Activated B cell treated with CpG ODN at 0.5 μM for 24 hours (primary cell): ENCODE measurements around the gene SETMAR. TPM values are rescaled to one million over a fixed set of nuclear protein-coding genes. Genes with fewer than 3 reads are reported as not detected.

Experiments used
- ATAC-seq: fragments of 200-7000 bp; cut with Tn5 transposase; one replicate; pipeline ENCODE4 v1.10.0; 2021; ENCODE audit warnings: low read depth, mild to moderate bottlenecking, moderate library complexity
- CTCF ChIA-PET: fragments of 350-600 bp; sonication (Branson Sonifier 250); formaldehyde crosslinking; loops from one replicate; lab custom pipeline; 2021; ENCODE audit warnings: antibody characterized with exemption; lab: Charles Lee
- POLR2A ChIA-PET: fragments of 350-600 bp; sonication (Branson Sonifier 250); formaldehyde crosslinking; loops from one replicate; lab custom pipeline; 2021; ENCODE audit warnings: antibody characterized with exemption; lab: Charles Lee
- DNase-seq: peaks from one replicate; pipeline ENCODE4 v3.0.0; 2022
- H3K27ac Mint-ChIP-seq: one replicate; pipeline ENCODE4 v1.8.0; 2020; ENCODE audit warnings: mixed read lengths
- H3K27me3 Mint-ChIP-seq: one replicate; pipeline ENCODE4 v1.8.0; 2021; ENCODE audit warnings: mixed read lengths
- H3K36me3 Mint-ChIP-seq: one replicate; pipeline ENCODE4 v1.8.0; 2021; ENCODE audit warnings: low read depth, mixed read lengths
- H3K4me1 Mint-ChIP-seq: one replicate; pipeline ENCODE4 v1.8.0; 2021; ENCODE audit warnings: mixed read lengths
- H3K4me3 Mint-ChIP-seq: one replicate; pipeline ENCODE4 v1.8.0; 2020; ENCODE audit warnings: mild to moderate bottlenecking, mixed read lengths
- H3K9me3 Mint-ChIP-seq: one replicate; pipeline ENCODE4 v1.8.0; 2020; ENCODE audit warnings: mixed read lengths
- intact Hi-C: fragments of 100-400 bp; cut with micrococcal nuclease; formaldehyde crosslinking; loops from one replicate; pipeline ENCODE4 v1.15.1; 2024
- total RNA-seq: library from RNA; stranded (reverse); gene quantifications from 2 replicates; pipeline ENCODE4 v1.2.3, GENCODE V29; 2022
- TF ChIP-seq, protein P1 (sequence below): fragments of 200-600 bp; IDR thresholded peaks from one replicate; pipeline ENCODE4 v1.8.0; 2022; ENCODE audit warnings: antibody characterized with exemption, mild to moderate bottlenecking

Gene SETMAR
- total RNA-seq, 1 donor from 2014 or later, result 11.4 TPM

GRCh38 chr3:4310971-4311370 lies 7.8 kb downstream of the SETMAR start:
- Mint-ChIP-seq H3K27me3 (no peaks in the 10 kb centered on the region), H3K9me3 (no peaks in the 10 kb centered on the region), H3K4me3 (no peak overlapping the region), H3K36me3 (peaks cover 27% of the 10 kb centered on the region), H3K4me1 (no peaks in the 10 kb centered on the region), H3K27ac (no peak overlapping the region)
- ChIA-PET POLR2A (no interaction called here), CTCF (interaction anchor here (1.0 kb wide), 1 partner anchor 10 kb away, joined by 3 read pairs; no protein-coding TSS in a partner anchor)
- intact Hi-C loops, result no loop called here
- TF ChIP-seq, protein P1, sequence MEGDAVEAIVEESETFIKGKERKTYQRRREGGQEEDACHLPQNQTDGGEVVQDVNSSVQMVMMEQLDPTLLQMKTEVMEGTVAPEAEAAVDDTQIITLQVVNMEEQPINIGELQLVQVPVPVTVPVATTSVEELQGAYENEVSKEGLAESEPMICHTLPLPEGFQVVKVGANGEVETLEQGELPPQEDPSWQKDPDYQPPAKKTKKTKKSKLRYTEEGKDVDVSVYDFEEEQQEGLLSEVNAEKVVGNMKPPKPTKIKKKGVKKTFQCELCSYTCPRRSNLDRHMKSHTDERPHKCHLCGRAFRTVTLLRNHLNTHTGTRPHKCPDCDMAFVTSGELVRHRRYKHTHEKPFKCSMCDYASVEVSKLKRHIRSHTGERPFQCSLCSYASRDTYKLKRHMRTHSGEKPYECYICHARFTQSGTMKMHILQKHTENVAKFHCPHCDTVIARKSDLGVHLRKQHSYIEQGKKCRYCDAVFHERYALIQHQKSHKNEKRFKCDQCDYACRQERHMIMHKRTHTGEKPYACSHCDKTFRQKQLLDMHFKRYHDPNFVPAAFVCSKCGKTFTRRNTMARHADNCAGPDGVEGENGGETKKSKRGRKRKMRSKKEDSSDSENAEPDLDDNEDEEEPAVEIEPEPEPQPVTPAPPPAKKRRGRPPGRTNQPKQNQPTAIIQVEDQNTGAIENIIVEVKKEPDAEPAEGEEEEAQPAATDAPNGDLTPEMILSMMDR, result no peak
- no peak for DNase-seq
- ATAC-seq, result no peak

DNA sequence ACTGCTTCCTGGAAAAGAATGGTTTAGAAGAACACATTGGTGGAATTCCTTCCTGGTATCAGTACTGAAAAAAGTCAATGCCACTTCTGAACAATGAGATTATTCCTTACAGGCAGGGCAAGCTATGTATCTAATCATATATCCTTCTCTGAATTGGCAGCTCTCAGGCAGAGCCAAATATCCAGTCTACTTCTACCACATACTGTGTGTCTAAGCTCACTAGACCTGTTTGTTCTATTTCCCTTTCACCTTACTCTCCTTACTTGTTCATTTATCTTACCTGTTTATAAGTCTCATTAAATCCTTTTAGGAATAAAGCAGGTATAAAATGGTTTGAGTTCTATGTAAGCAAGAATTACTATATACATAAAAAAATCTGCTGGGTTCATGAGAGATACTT lies 8.3 kb downstream of the SETMAR start:
- Mint-ChIP-seq H3K4me1 (no peaks in the 10 kb centered on the region), H3K9me3 (no peaks in the 10 kb centered on the region), H3K36me3 (peaks cover 31% of the 10 kb centered on the region), H3K4me3 (no peak overlapping the region), H3K27ac (no peak overlapping the region), H3K27me3 (no peaks in the 10 kb centered on the region)
- TF ChIP-seq, protein P1, result no peak
- CTCF ChIA-PET, result no interaction called here
- DNase-seq, result no peak
- POLR2A ChIA-PET, result no interaction called here
- intact Hi-C loops, result no loop called here
- ATAC-seq, result no peak

- Mint-ChIP-seq H3K27me3 (no peaks in the 10 kb centered on the region), H3K36me3 (peaks cover 27% of the 10 kb centered on the region), H3K4me1 (no peaks in the 10 kb centered on the region), H3K27ac (no peak overlapping the region), H3K9me3 (no peaks in the 10 kb centered on the region), H3K4me3 (no peak overlapping the region)
- CTCF ChIA-PET, result no interaction called here
- POLR2A ChIA-PET, result no interaction called here
- intact Hi-C loops, result no loop called here
- ATAC-seq, result no peak
- no peak for DNase-seq
- TF ChIP-seq, protein P1, result no peak
Observed at GRCh38 chr3:4313606-4314293, 10.6 kb downstream of the SETMAR start.

GRCh38 chr3:4314688-4315087 lies 11.5 kb downstream of the SETMAR start:
- intact Hi-C loops, result no loop called here
- ATAC-seq (no peak), DNase-seq (no peak)
- Mint-ChIP-seq H3K36me3 (peaks cover 26% of the 10 kb centered on the region), H3K4me1 (no peaks in the 10 kb centered on the region), H3K27me3 (no peaks in the 10 kb centered on the region), H3K27ac (no peak overlapping the region), H3K9me3 (no peaks in the 10 kb centered on the region), H3K4me3 (no peak overlapping the region)
- CTCF ChIA-PET, result no interaction called here
- POLR2A ChIA-PET, result interaction anchor here (1.0 kb wide), 1 partner anchor 11 kb away, joined by 5 read pairs; the partner anchor contains the start of gene SETMAR
- TF ChIP-seq, protein P1, result no peak

- Mint-ChIP-seq H3K9me3 (no peaks in the 10 kb centered on the region), H3K27ac (no peak overlapping the region), H3K4me1 (peaks cover 1% of the 10 kb centered on the region)
Observed at GRCh38 chr3:4320096-4320911, 17.1 kb downstream of the SETMAR start.

More at GRCh38 chr3:4320096-4320911, 17.1 kb downstream of the SETMAR start:
- peaks cover 12% of the 10 kb centered on the region for H3K36me3 Mint-ChIP-seq
- ChIA-PET CTCF (no interaction called here), POLR2A (no interaction called here)
- intact Hi-C loops, result no loop called here
- no peak for DNase-seq
- TF ChIP-seq, protein P1, result no peak
- no peak for ATAC-seq
- no peaks in the 10 kb centered on the region for H3K27me3 Mint-ChIP-seq
- H3K4me3 Mint-ChIP-seq, result no peak overlapping the region
